MCF 10A (cell line): ENCODE data around the gene IFT172. TPM values are rescaled to one million over a fixed set of nuclear protein-coding genes. Genes with fewer than 3 reads are reported as not detected.

Experiments used
- BruUV-seq: library from RNA; stranded (reverse); fragments of 400-500 nt; replicated peaks from 2 replicates; lab custom pipeline; 2021; lab: Mats Ljungman, UMichigan
- CTCF ChIA-PET: fragments of 300-600 bp; sonication (Branson Sonifier 250); formaldehyde crosslinking; extraction: SDS; loops from one replicate; lab custom pipeline; 2021; ENCODE audit warnings: antibody characterized with exemption, inconsistent platforms; lab: Yijun Ruan, JAX
- POLR2A ChIA-PET: fragments of 300-600, 350-650 bp; sonication (Branson Sonifier 250); formaldehyde crosslinking; extraction: SDS; loops from one replicate; lab custom pipeline; 2020; ENCODE audit warnings: antibody characterized with exemption, inconsistent platforms; lab: Yijun Ruan, JAX
- DNase-seq: peaks from one replicate; pipeline ENCODE4 v3.0.0-alpha.2; 2018; ENCODE audit not compliant: unreplicated experiment
- H3K27ac Mint-ChIP-seq: one replicate; pipeline ENCODE4 v1.8.0; 2022; ENCODE audit warnings: mild to moderate bottlenecking, low read depth, mixed read lengths; ENCODE audit not compliant: unreplicated experiment
- H3K27me3 Mint-ChIP-seq: one replicate; pipeline ENCODE4 v1.8.0; 2022; ENCODE audit warnings: mixed read lengths; ENCODE audit not compliant: insufficient read depth, unreplicated experiment
- H3K36me3 Mint-ChIP-seq: one replicate; pipeline ENCODE4 v1.8.0; 2022; ENCODE audit warnings: mild to moderate bottlenecking, moderate library complexity, mixed read lengths; ENCODE audit not compliant: insufficient read depth, unreplicated experiment
- H3K4me1 Mint-ChIP-seq: one replicate; pipeline ENCODE4 v1.8.0; 2022; ENCODE audit warnings: mixed read lengths; ENCODE audit not compliant: insufficient read depth, unreplicated experiment
- H3K4me3 Mint-ChIP-seq: one replicate; pipeline ENCODE4 v1.8.0; 2022; ENCODE audit warnings: mild to moderate bottlenecking, moderate library complexity, mixed read lengths; ENCODE audit not compliant: unreplicated experiment
- H3K9me3 Mint-ChIP-seq: one replicate; pipeline ENCODE4 v1.8.0; 2022; ENCODE audit warnings: mixed read lengths; ENCODE audit not compliant: unreplicated experiment
- CTCF ChIP-seq: fragments of 200-600 bp; IDR thresholded peaks from one replicate; pipeline ENCODE4 v1.8.0; 2022; ENCODE audit warnings: antibody characterized with exemption, mild to moderate bottlenecking; ENCODE audit not compliant: unreplicated experiment
- intact Hi-C: fragments of 100-400 bp; cut with micrococcal nuclease; formaldehyde crosslinking; loops from 2 replicates; pipeline ENCODE4 v1.14.1; 2022
- total RNA-seq: library from RNA; stranded (reverse); gene quantifications from 2 replicates; pipeline ENCODE4 v1.2.3, GENCODE V29; 2022

The IFT172 gene
- total RNA-seq, 1 experiment from 2014 or later: 22.3 TPM

- H3K36me3 Mint-ChIP-seq: no peaks in the 10 kb centered on the region
- H3K4me3 Mint-ChIP-seq: no peak overlapping the region
- H3K27me3 Mint-ChIP-seq: no peaks in the 10 kb centered on the region
- ChIA-PET CTCF (no interaction called here), POLR2A (interaction anchor here (2.0 kb wide), 1 partner anchor 16 kb away, joined by 9 read pairs; the partner anchor contains the start of gene NRBP1)
- no peak overlapping the region for H3K27ac Mint-ChIP-seq
- BruUV-seq: no TSS peak
- H3K9me3 Mint-ChIP-seq: no peaks in the 10 kb centered on the region
- peaks cover 8% of the 10 kb centered on the region for H3K4me1 Mint-ChIP-seq
- intact Hi-C loops: no loop called here
- DNase-seq: no peak
- TF ChIP-seq CTCF: no peak
Observed at GRCh38 chr2:27412419-27413152, 77.0 kb downstream of the IFT172 start.

- Mint-ChIP-seq H3K27ac (peak within 1 kb of the TSS; percentile 78), H3K36me3 (peaks cover 21% of the 10 kb centered on the region), H3K4me3 (peak within 1 kb of the TSS; percentile 77), H3K9me3 (no peaks in the 10 kb centered on the region), H3K4me1 (peaks cover 15% of the 10 kb centered on the region), H3K27me3 (no peaks in the 10 kb centered on the region)
- no TSS peak for BruUV-seq
- ChIA-PET CTCF (interaction anchor here (0.5 to 3.8 kb wide), 4 partner anchors 11 to 1717 kb away, joined by 3 to 29 read pairs (median 10); partner anchors contain the start of gene NRBP1), POLR2A (interaction anchor here (0.6 to 6.2 kb wide), 38 partner anchors 8 to 1325 kb away, joined by 3 to 205 read pairs (median 6); partner anchors contain the start of genes ATRAID, CCDC121, EIF2B4 and GPN1)
- peak; percentile 91 for DNase-seq
- intact Hi-C loops: loop anchor here (1.0 to 10.0 kb wide), 3 partner anchors 19 to 215 kb away; partner anchors contain the start of genes CCDC121, GPN1, IFT172 and NRBP1
- no peak for TF ChIP-seq CTCF
Observed at GRCh38 chr2:27409321-27410073, 80.0 kb downstream of the IFT172 start, which contains the start of gene PPM1G. PPM1G (minus strand) TSS chr2:27409591; CDS start chr2:27409422, 169 bp downstream.

GRCh38 chr2:27408601-27409320, 80.8 kb downstream of the IFT172 start:
- intact Hi-C loops: loop anchor here (1.0 to 10.0 kb wide), 4 partner anchors 20 to 274 kb away; partner anchors contain the start of genes CCDC121, GPN1, IFT172 and NRBP1
- H3K36me3 Mint-ChIP-seq: peaks cover 21% of the 10 kb centered on the region
- peaks cover 15% of the 10 kb centered on the region for H3K4me1 Mint-ChIP-seq
- ChIA-PET CTCF (interaction anchor here (2.1 to 3.8 kb wide), 3 partner anchors 21 to 274 kb away, joined by 18 to 29 read pairs (median 22); partner anchors contain the start of gene NRBP1), POLR2A (interaction anchor here (0.6 to 6.2 kb wide), 29 partner anchors 9 to 857 kb away, joined by 3 to 205 read pairs (median 6); partner anchors contain the start of genes CCDC121, EIF2B4, GPN1 and GTF3C2)
- peak overlapping the region; percentile 77 for H3K4me3 Mint-ChIP-seq
- peak; percentile 28 for DNase-seq
- no peaks in the 10 kb centered on the region for H3K27me3 Mint-ChIP-seq
- TSS peak; percentile 66 for BruUV-seq
- TF ChIP-seq CTCF: no peak
- no peaks in the 10 kb centered on the region for H3K9me3 Mint-ChIP-seq
- peak overlapping the region; percentile 78 for H3K27ac Mint-ChIP-seq
